GM12864 (cell line): ENCODE results near the gene ETS1.

Experiments
- DNase-seq: peaks from one replicate; pipeline ENCODE4 v3.0.0-alpha.2; 2011; ENCODE audit warnings: low read depth
- H3K4me3 ChIP-seq: 2 replicates; pipeline ENCODE4 v1.5.1; 2011; ENCODE audit warnings: mild to moderate bottlenecking, low read depth, low read length, control low read depth
- TF ChIP-seq, protein P1 (sequence below): IDR thresholded peaks from 2 replicates; pipeline ENCODE4 v1.5.1; 2011; ENCODE audit warnings: low read depth, mild to moderate bottlenecking, moderate library complexity, low read length, control low read depth, inconsistent platforms; ENCODE audit errors: missing control alignments

Gene ETS1

DNA sequence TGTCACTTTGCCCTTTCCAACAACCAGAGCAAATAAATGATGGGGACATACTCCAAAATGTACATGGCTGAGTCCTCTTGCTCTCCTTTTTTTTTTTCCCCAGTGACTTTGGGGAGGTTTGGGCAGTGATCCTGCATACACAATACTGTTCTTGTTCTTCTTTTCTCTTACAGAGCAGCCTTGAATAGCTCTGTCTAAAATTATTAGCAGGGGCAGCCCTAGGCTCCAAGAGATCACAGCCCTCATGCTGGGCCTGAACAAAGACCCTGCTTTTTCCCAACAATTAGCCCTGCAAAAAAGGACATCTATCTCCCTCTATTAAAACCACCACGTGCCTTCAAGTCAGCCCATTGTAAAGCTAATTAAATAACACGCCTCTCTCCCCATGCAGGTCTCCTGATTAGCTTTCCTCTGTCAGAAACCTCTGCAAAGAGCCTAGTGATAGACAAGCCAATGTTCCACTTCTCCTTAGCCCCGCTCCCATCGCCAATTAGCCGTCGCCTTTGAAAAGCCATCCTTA is 54.7 kb downstream of the ETS1 start:
- TF ChIP-seq, protein P1, sequence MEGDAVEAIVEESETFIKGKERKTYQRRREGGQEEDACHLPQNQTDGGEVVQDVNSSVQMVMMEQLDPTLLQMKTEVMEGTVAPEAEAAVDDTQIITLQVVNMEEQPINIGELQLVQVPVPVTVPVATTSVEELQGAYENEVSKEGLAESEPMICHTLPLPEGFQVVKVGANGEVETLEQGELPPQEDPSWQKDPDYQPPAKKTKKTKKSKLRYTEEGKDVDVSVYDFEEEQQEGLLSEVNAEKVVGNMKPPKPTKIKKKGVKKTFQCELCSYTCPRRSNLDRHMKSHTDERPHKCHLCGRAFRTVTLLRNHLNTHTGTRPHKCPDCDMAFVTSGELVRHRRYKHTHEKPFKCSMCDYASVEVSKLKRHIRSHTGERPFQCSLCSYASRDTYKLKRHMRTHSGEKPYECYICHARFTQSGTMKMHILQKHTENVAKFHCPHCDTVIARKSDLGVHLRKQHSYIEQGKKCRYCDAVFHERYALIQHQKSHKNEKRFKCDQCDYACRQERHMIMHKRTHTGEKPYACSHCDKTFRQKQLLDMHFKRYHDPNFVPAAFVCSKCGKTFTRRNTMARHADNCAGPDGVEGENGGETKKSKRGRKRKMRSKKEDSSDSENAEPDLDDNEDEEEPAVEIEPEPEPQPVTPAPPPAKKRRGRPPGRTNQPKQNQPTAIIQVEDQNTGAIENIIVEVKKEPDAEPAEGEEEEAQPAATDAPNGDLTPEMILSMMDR: no peak
- no peak for DNase-seq
- H3K4me3 ChIP-seq: no peak overlapping the region

DNA sequence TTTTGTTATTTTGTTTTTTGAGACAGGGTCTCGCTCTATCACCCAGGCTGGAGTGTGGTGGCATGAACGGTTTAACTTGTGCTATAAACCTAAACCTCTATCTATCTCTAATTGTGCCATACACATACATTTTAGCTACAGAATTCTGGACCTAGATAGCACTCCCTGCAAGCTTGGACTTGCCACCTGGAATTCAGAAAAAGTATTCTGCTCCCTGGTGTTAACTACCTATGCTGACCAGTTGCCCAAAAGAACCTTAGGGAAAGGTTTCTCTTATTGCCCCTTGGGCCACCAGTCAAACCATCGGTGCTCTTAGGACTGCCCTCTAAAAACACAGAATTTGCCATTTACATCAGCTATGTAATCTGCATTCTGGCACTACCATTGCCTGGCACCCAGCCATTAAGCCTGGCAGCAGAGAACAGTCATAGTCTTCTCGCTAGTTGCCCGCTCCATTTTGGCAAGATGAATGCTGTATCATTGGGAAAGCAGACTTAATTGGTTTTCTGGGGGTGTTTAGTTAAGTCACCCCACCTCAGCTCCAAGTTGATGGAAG is 55.3 kb downstream of the ETS1 start:
- DNase-seq: no peak
- no peak overlapping the region for H3K4me3 ChIP-seq
- TF ChIP-seq, protein P1: no peak

DNA sequence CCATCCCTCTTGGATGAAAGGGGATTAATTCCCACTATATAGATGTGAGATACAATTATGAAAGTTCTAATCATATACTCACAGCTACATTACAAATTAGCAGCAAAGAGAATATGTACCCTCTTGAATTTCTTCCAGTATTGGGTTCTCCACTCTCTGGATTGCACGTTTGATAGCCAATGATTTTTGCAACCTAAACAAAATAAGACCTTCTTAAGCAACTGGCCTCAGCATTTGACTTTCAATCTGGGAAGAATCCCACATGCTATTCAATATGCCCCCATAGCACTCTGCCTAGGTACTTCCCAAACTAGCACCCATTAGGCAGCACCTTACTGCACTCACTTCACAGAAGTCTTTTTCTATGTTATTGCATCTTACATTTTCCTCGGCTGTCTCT is 55.8 kb downstream of the ETS1 start:
- DNase-seq: no peak
- no peak overlapping the region for H3K4me3 ChIP-seq
- TF ChIP-seq, protein P1: no peak

DNA sequence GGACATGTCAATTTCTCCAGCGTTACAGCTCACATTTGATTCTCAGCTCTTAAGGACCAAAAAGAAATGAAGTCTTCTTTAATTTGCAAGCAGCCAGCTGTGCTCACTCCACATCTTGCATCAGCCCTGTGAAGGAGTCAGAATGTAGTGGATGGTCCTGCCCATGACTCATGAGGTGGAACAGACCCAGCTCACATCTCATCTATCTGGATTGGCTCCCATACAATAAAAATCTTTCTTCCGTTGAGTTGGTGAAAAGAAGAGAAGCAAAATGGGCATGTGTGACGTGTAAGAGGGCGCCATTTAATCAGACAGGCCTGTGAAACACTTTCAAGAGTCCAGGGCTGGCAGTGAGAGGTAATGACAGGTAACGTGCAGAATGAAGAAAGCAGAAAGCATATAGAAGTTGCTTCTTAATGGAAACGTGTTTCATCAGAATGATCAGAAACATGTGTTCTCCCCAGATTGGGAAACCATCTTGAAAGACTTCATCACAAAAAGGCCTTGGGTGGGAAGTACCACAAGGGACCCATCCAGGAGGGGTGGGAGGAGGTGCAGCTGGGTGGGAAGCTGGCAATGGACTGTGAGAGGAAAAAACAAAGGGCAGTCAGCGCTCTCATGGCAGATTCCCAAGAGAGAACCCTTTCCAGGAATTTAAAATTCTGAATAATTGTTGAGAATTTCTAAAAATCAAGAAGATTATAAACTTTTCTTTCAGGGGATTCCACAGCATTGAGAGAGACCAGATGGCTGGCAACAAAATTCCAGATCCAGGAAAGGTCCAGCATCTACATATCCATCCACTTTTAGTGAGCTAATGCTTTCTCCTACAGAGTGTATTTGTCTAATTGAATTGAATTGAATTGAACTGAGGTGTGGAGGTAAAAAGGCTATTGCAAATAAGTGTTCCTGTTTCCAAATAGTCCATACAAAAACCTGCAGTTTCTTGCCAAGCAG is 57.0 kb downstream of the ETS1 start:
- TF ChIP-seq, protein P1: no peak
- no peak overlapping the region for H3K4me3 ChIP-seq
- DNase-seq: no peak

DNA sequence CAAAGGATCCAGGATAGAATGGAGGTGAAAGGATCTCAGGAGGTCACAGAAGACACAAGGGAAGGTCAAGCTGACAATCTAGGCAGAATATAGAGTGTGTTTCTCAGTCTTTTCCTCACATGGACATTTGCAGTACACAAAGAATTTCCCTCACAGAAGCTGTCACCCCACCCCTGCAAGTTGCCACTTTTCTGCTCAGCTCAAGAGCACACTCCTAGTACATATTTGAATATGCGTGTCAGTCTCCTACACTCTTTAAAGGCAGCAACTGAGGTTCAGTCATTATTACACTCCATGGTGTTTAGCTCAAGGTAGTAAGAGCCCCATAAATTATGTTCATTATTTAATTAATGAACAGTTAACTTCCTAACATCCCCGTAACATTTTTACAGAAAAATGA is 59.1 kb downstream of the ETS1 start:
- no peak overlapping the region for H3K4me3 ChIP-seq
- TF ChIP-seq, protein P1: no peak
- no peak for DNase-seq

DNA sequence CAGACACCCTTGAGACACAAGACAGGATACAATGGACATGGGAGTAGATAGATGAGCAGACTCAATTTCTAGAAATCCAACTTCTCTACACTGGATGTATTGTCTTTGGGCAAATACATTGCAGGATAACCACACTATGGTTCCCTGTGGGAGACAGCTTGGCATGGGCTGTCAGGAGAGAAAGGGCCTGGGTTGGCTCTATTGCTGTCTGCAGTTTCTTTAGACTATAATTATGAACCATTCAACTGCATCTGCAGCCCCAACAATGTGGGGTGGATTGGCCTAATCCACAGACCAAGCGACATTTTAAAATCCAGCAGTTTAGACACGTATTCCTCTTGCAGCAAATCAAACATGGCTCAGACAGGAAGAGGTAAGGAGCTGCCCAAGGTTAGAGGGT is 60.3 kb downstream of the ETS1 start:
- no peak for DNase-seq
- no peak overlapping the region for H3K4me3 ChIP-seq
- TF ChIP-seq, protein P1: no peak
